DMS79 (cell line): ENCODE results near the gene GSC2.

Experiments used
- DNase-seq: peaks from one replicate; lab custom pipeline; 2025; lab: John Stamatoyannopoulos, UW

Gene GSC2

GRCh38 chr22:19152942-19153883 lies 3.1 kb upstream of the GSC2 start:
- DNase-seq, result no peak

- DNase-seq, result no peak
Observed at GRCh38 chr22:19151329-19152191, 1.5 kb upstream of the GSC2 start.

GRCh38 chr22:19150482-19151328 lies 613 bp upstream of the GSC2 start:
- DNase-seq, result no peak

- DNase-seq, result no peak
Observed at GRCh38 chr22:19149047-19149883, 827 bp downstream of the GSC2 start.

- DNase-seq, result no peak
Observed at GRCh38 chr22:19148417-19149046, 1.6 kb downstream of the GSC2 start.

- DNase-seq, result no peak
Observed at GRCh38 chr22:19147195-19147780, 2.8 kb downstream of the GSC2 start.

GRCh38 chr22:19146215-19146968 lies 3.7 kb downstream of the GSC2 start:
- no peak for DNase-seq

GRCh38 chr22:19143967-19144400 lies 6.1 kb downstream of the GSC2 start:
- DNase-seq, result no peak

GRCh38 chr22:19143212-19143611 lies 6.9 kb downstream of the GSC2 start:
- DNase-seq, result no peak

- no peak for DNase-seq
Observed at GRCh38 chr22:19142394-19142793, 7.7 kb downstream of the GSC2 start.

GRCh38 chr22:19139974-19140373 lies 10.1 kb downstream of the GSC2 start:
- no peak for DNase-seq

GRCh38 chr22:19139001-19139356 lies 11.1 kb downstream of the GSC2 start:
- DNase-seq, result no peak

GRCh38 chr22:19138217-19139000 lies 11.7 kb downstream of the GSC2 start:
- DNase-seq, result no peak

- DNase-seq, result no peak
Observed at GRCh38 chr22:19137384-19138216, 12.5 kb downstream of the GSC2 start.

GRCh38 chr22:19136915-19137314 lies 13.2 kb downstream of the GSC2 start:
- no peak for DNase-seq

- DNase-seq, result no peak
Observed at GRCh38 chr22:19134874-19135273, 15.2 kb downstream of the GSC2 start.

GRCh38 chr22:19134176-19134831 lies 15.8 kb downstream of the GSC2 start:
- DNase-seq, result no peak
